ENCODE results near the gene NNT.

GRCh38 chr5:43603344-43604217 is 601 bp downstream of the NNT start:
- TF ChIP-seq POLR2A (IDR thresholded peaks at IDR 0.05; ENCODE audit: low read depth, low read length) (no peak; the same call in none of the 2 replicates), TAF1 (IDR thresholded peaks at IDR 0.05; ENCODE audit: borderline replicate concordance, low read depth, low read length) (no peak), POLR2AphosphoS5 (IDR thresholded peaks at IDR 0.05; ENCODE audit: low read depth, low read length) (no peak)
